SHP77 treated with DMSO at 0.1 percent for 48 hours (cell line): Measurements from ENCODE around the gene NLGN1.

Source experiments
- DNase-seq: peaks from one replicate; lab custom pipeline; 2025; lab: John Stamatoyannopoulos, UW

Gene NLGN1

GRCh38 chr3:174098746-174099145, 701.2 kb downstream of the NLGN1 start:
- no peak for DNase-seq

GRCh38 chr3:174099724-174100123, 702.2 kb downstream of the NLGN1 start:
- DNase-seq = no peak

- no peak for DNase-seq
Measured at GRCh38 chr3:174100744-174101143, 703.2 kb downstream of the NLGN1 start.

GRCh38 chr3:174101244-174101643, 703.7 kb downstream of the NLGN1 start:
- no peak for DNase-seq

- no peak for DNase-seq
Measured at GRCh38 chr3:174102274-174102673, 704.7 kb downstream of the NLGN1 start.

GRCh38 chr3:174102866-174103265, 705.3 kb downstream of the NLGN1 start:
- DNase-seq = no peak

GRCh38 chr3:174110761-174111160, 713.2 kb downstream of the NLGN1 start:
- DNase-seq = no peak

- no peak for DNase-seq
Measured at GRCh38 chr3:174111776-174112175, 714.2 kb downstream of the NLGN1 start.

GRCh38 chr3:174116421-174116820, 718.9 kb downstream of the NLGN1 start:
- DNase-seq = no peak

GRCh38 chr3:174120997-174121396, 723.5 kb downstream of the NLGN1 start:
- DNase-seq = no peak

GRCh38 chr3:174122411-174122810, 724.9 kb downstream of the NLGN1 start:
- no peak for DNase-seq

GRCh38 chr3:174125267-174125824, 727.8 kb downstream of the NLGN1 start:
- peak; percentile 43 for DNase-seq

GRCh38 chr3:174126990-174127758, 729.6 kb downstream of the NLGN1 start:
- DNase-seq = no peak

GRCh38 chr3:174132006-174132405, 734.5 kb downstream of the NLGN1 start:
- no peak for DNase-seq

GRCh38 chr3:174132421-174133042, 735.0 kb downstream of the NLGN1 start:
- DNase-seq = no peak

- DNase-seq = no peak
Measured at GRCh38 chr3:174146008-174146407, 748.5 kb downstream of the NLGN1 start.

- no peak for DNase-seq
Measured at GRCh38 chr3:174147798-174148197, 750.3 kb downstream of the NLGN1 start.

- no peak for DNase-seq
Measured at GRCh38 chr3:174153871-174154270, 756.3 kb downstream of the NLGN1 start.

GRCh38 chr3:174156200-174156599, 758.7 kb downstream of the NLGN1 start:
- DNase-seq = no peak

- no peak for DNase-seq
Measured at GRCh38 chr3:174158674-174159073, 761.1 kb downstream of the NLGN1 start.

GRCh38 chr3:174159604-174160003, 762.1 kb downstream of the NLGN1 start:
- no peak for DNase-seq

- no peak for DNase-seq
Measured at GRCh38 chr3:174162550-174162949, 765.0 kb downstream of the NLGN1 start.

GRCh38 chr3:174168026-174168425, 770.5 kb downstream of the NLGN1 start:
- DNase-seq = no peak
